ENCODE results near the gene C11orf97. TPM values are rescaled to one million over a fixed set of nuclear protein-coding genes. Genes with fewer than 3 reads are reported as not detected.

C11orf97 gene
- total and polyA plus RNA-seq, 2 experiments from 2014 or later = not detected

GRCh38 chr11:94533206-94533605, 20.9 kb downstream of the C11orf97 start:
- no peak overlapping the region for H3K4me2 ChIP-seq
- no peaks in the 10 kb centered on the region for H3K79me2 ChIP-seq (replicated peaks; ENCODE audit: insufficient read depth)
- Mint-ChIP-seq H3K9me3 (no peaks in the 10 kb centered on the region), H3K27me3 (ENCODE audit: insufficient read depth, low read depth, poor library complexity) (no peaks in the 10 kb centered on the region), H3K27ac (no peak overlapping the region), H3K36me3 (ENCODE audit: low read depth) (no peaks in the 10 kb centered on the region), H3K4me3 (no peak overlapping the region), H3K4me1 (no peaks in the 10 kb centered on the region)
- H3K4me1 ChIP-seq (ENCODE audit: insufficient read depth) = no peaks in the 10 kb centered on the region
- DNase-seq (ENCODE audit: low spot score) = no peak
- H3K36me3 ChIP-seq (ENCODE audit: insufficient read depth) = no peaks in the 10 kb centered on the region
- ATAC-seq = no peak
- H3K27me3 ChIP-seq (ENCODE audit: insufficient read depth) = no peaks in the 10 kb centered on the region
- no peaks in the 10 kb centered on the region for H3K9me2 ChIP-seq (ENCODE audit: insufficient read depth)
- H3F3A ChIP-seq (replicated peaks; ENCODE audit: low read depth) = no peaks in the 10 kb centered on the region
- no peak overlapping the region for H3K4me3 ChIP-seq
- H4K20me1 ChIP-seq (replicated peaks; ENCODE audit: insufficient read depth) = no peaks in the 10 kb centered on the region
- no peak overlapping the region for H3K27ac ChIP-seq (ENCODE audit: low read depth)
- 0 out of 2 replicates have a peak overlapping the region, but pooled peaks have one; percentile 9 for H2AFZ ChIP-seq
- no peak for TF ChIP-seq EZH2phosphoT487 (IDR thresholded peaks at IDR 0.05; ENCODE audit: unreplicated experiment)
- TF ChIP-seq ZNF114 (CRISPR knock-in tag; IDR thresholded peaks at IDR 0.05) = no peak
- no peak for TF ChIP-seq JUNB (IDR thresholded peaks at IDR 0.05; ENCODE audit: unreplicated experiment)
- TF ChIP-seq NANOG (IDR thresholded peaks at IDR 0.05; ENCODE audit: borderline replicate concordance) = no peak

GRCh38 chr11:94533696-94534630, 21.7 kb downstream of the C11orf97 start:
- Mint-ChIP-seq H3K4me1 (no peaks in the 10 kb centered on the region), H3K27me3 (ENCODE audit: insufficient read depth, low read depth, poor library complexity) (no peaks in the 10 kb centered on the region), H3K4me3 (no peak overlapping the region), H3K9me3 (no peaks in the 10 kb centered on the region), H3K36me3 (ENCODE audit: low read depth) (no peaks in the 10 kb centered on the region), H3K27ac (no peak overlapping the region)
- DNase-seq (ENCODE audit: low spot score) = no peak
- no peak overlapping the region for H3K27ac ChIP-seq (ENCODE audit: low read depth)
- H4K20me1 ChIP-seq (replicated peaks; ENCODE audit: insufficient read depth) = no peaks in the 10 kb centered on the region
- no peak overlapping the region for H3K4me2 ChIP-seq
- H3K4me1 ChIP-seq (ENCODE audit: insufficient read depth) = no peaks in the 10 kb centered on the region
- H3K9me2 ChIP-seq (ENCODE audit: insufficient read depth) = no peaks in the 10 kb centered on the region
- no peaks in the 10 kb centered on the region for H3F3A ChIP-seq (replicated peaks; ENCODE audit: low read depth)
- H2AFZ ChIP-seq = 0 out of 2 replicates have a peak overlapping the region, but pooled peaks have one; percentile 9
- H3K36me3 ChIP-seq (ENCODE audit: insufficient read depth) = no peaks in the 10 kb centered on the region
- no peaks in the 10 kb centered on the region for H3K79me2 ChIP-seq (replicated peaks; ENCODE audit: insufficient read depth)
- no peaks in the 10 kb centered on the region for H3K27me3 ChIP-seq (ENCODE audit: insufficient read depth)
- ATAC-seq = no peak
- H3K4me3 ChIP-seq = no peak overlapping the region
- TF ChIP-seq CREB1 (CRISPR knock-in tag; IDR thresholded peaks at IDR 0.05; ENCODE audit: low read depth) (no peak), NANOG (IDR thresholded peaks at IDR 0.05; ENCODE audit: borderline replicate concordance) (no peak), ZNF114 (CRISPR knock-in tag; IDR thresholded peaks at IDR 0.05) (no peak), ZNF331 (CRISPR knock-in tag; IDR thresholded peaks at IDR 0.05; ENCODE audit: low read depth) (no peak), ZNF462 (CRISPR knock-in tag; IDR thresholded peaks at IDR 0.05) (no peak), POLR2AphosphoS5 (IDR thresholded peaks at IDR 0.05; ENCODE audit: low read depth) (no peak), CTCF (conservative IDR thresholded peaks at IDR 0.05; ENCODE audit: low read depth in 2 of 2) (no peak), JUNB (IDR thresholded peaks at IDR 0.05; ENCODE audit: unreplicated experiment) (no peak), EZH2 (IDR thresholded peaks at IDR 0.05; ENCODE audit: low read depth, unreplicated experiment) (no peak), ETS1 (IDR thresholded peaks at IDR 0.05) (no peak), EZH2phosphoT487 (IDR thresholded peaks at IDR 0.05; ENCODE audit: unreplicated experiment) (no peak)

Measured in GM23338 (cell line).